Peyer's patch (tissue), 4 donors: ENCODE data around the gene MZB1. TPM values are rescaled to one million over a fixed set of nuclear protein-coding genes. Genes with fewer than 3 reads are reported as not detected.

Experiments
- DNase-seq, 3 donors: peaks; one replicate each; pipeline ENCODE4 v3.0.0-alpha.2; 2017 to 2019
- H3K27ac ChIP-seq, 4 donors: fragments of 200-600 bp; sonication (generic); one replicate each; pipeline ENCODE4 v1.5.1; 2016 to 2019
- H3K27me3 ChIP-seq, 2 donors: fragments of 200-600 bp; sonication (generic); one replicate each; pipeline ENCODE4 v1.5.1; 2019
- H3K36me3 ChIP-seq, 3 donors: fragments of 200-600 bp; sonication (generic); one replicate each; pipeline ENCODE4 v1.5.1; 2016 to 2019
- H3K4me1 ChIP-seq, 4 donors: fragments of 200-600 bp; sonication (generic); one replicate each; pipeline ENCODE4 v1.5.1; 2016 to 2019
- H3K4me3 ChIP-seq, 4 donors: fragments of 200-600 bp; sonication (generic); 1 replicate in 3 of 4; 2 replicates in 1 of 4; pipeline ENCODE4 v1.5.1; 2016 to 2019; ENCODE audit warnings: mild to moderate bottlenecking in 1 of 4
- H3K9me3 ChIP-seq, 4 donors: fragments of 200-600 bp; sonication (generic); one replicate each; pipeline ENCODE4 v1.5.1; 2016 to 2019; ENCODE audit warnings: mild to moderate bottlenecking in 1 of 4
- POLR2A ChIP-seq, 2 donors: fragments of 450-650 bp; IDR thresholded peaks; one replicate each; pipeline ENCODE4 v1.5.1; 2017; ENCODE audit warnings: antibody characterized with exemption in 2 of 2, mild to moderate bottlenecking in 2 of 2, moderate library complexity in 2 of 2
- total RNA-seq, 4 donors: library from RNA; depleted of rRNA; stranded (reverse); fragments of >200 nt; gene quantifications; one replicate each; pipeline ENCODE4 v1.1.0, GENCODE V29; 2016
- TF ChIP-seq, protein P1 (sequence below), 6 experiments: fragments of 450-650 bp in 4 of 6; fragments of 200-600 bp in 2 of 6; sonication (generic) in 1 of 6; IDR thresholded peaks; one replicate each; pipeline ENCODE4 v1.5.1; 2017 to 2019; ENCODE audit warnings: antibody characterized with exemption in 6 of 6, mild to moderate bottlenecking in 3 of 6, moderate library complexity in 1 of 6

MZB1 gene
- total RNA-seq, 4 donors from 2014 or later: 1.4 to 18.2 (median 4.4) TPM

GRCh38 chr5:139384591-139385051 lies 5.1 kb downstream of the MZB1 start:
- H3K27me3 ChIP-seq: no peaks in the 10 kb centered on the region
- TF ChIP-seq, protein P1, sequence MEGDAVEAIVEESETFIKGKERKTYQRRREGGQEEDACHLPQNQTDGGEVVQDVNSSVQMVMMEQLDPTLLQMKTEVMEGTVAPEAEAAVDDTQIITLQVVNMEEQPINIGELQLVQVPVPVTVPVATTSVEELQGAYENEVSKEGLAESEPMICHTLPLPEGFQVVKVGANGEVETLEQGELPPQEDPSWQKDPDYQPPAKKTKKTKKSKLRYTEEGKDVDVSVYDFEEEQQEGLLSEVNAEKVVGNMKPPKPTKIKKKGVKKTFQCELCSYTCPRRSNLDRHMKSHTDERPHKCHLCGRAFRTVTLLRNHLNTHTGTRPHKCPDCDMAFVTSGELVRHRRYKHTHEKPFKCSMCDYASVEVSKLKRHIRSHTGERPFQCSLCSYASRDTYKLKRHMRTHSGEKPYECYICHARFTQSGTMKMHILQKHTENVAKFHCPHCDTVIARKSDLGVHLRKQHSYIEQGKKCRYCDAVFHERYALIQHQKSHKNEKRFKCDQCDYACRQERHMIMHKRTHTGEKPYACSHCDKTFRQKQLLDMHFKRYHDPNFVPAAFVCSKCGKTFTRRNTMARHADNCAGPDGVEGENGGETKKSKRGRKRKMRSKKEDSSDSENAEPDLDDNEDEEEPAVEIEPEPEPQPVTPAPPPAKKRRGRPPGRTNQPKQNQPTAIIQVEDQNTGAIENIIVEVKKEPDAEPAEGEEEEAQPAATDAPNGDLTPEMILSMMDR (IDR thresholded peaks at IDR 0.05): no peak
- TF ChIP-seq POLR2A (IDR thresholded peaks at IDR 0.05): no peak
- H3K27ac ChIP-seq: peak overlapping the region; percentile 53 to 83 (median 70)
- H3K4me1 ChIP-seq: peaks cover 12 to 52% (median 22%) of the 10 kb centered on the region in 4 donors
- peak overlapping the region; percentile 1 to 47 (median 34) for H3K4me3 ChIP-seq
- DNase-seq: peak in 1 of 3 donors; percentile 44
- peaks cover 0 to 5% (median 0%) of the 10 kb centered on the region in 3 donors for H3K36me3 ChIP-seq
- H3K9me3 ChIP-seq: no peaks in the 10 kb centered on the region

GRCh38 chr5:139383993-139384590 lies 5.6 kb downstream of the MZB1 start:
- Histone ChIP-seq H3K36me3 (peaks cover 0 to 5% (median 0%) of the 10 kb centered on the region in 3 donors), H3K27me3 (no peaks in the 10 kb centered on the region), H3K27ac (peak overlapping the region; percentile 53 to 83 (median 70)), H3K9me3 (no peaks in the 10 kb centered on the region), H3K4me3 (peak overlapping the region in 1 of 4 donors; percentile 44), H3K4me1 (peaks cover 12 to 49% (median 22%) of the 10 kb centered on the region in 4 donors)
- peak in 1 of 3 donors; percentile 48 for DNase-seq
- TF ChIP-seq, protein P1 (IDR thresholded peaks at IDR 0.05): no peak
- TF ChIP-seq POLR2A (IDR thresholded peaks at IDR 0.05): no peak

DNA sequence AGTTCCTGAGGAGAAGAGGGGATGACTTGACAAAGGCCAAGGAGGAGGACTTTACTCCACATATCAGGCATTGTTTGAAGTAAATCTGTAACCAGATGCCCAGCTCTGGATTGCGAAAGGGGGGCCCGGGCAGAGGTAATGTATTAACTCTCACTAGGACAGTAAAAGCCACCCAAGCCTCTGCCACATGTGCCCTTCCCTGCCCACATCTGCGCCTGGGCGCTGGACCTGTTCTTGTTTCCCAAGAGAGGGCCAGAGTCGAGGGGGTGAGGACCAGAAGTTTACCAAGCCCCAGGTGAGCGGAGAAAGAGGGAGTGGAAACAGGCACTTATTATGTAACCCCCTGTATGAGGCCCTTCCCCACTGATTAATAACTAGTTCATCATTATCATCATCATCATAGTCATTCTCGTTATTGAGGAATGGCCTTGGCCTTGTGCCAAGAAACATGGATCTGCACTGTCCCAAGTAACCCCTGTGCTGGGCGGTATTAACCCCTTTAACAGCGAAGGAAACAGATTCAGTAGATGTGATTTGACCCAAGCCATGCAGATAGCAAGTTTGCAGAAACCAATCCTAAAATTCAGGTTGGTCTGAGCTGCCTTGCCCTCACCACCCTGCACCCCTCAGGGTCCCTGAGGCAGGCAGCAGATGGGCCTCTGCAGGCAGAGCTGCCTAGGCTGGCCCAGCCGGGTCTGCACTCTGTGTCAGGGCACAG lies 6.3 kb downstream of the MZB1 start, which contains the start of gene SLC23A1:
Gene SLC23A1, minus strand, starts transcription at position 23 of the 718 bp plus-strand sequence. CDS start 44 bp downstream, outside the sequence.
- peak within 1 kb of the TSS; percentile 53 to 83 (median 70) for H3K27ac ChIP-seq
- DNase-seq: peak in 2 of 3 donors; percentile 80 to 87
- peak within 1 kb of the TSS in 2 of 4 donors; percentile 42 to 44 for H3K4me3 ChIP-seq
- H3K36me3 ChIP-seq: peaks cover 0 to 7% (median 0%) of the 10 kb centered on the region in 3 donors
- no peaks in the 10 kb centered on the region for H3K9me3 ChIP-seq
- no peaks in the 10 kb centered on the region for H3K27me3 ChIP-seq
- peaks cover 12 to 42% (median 21%) of the 10 kb centered on the region in 4 donors for H3K4me1 ChIP-seq
- TF ChIP-seq POLR2A (IDR thresholded peaks at IDR 0.05): peak in 1 of 2 donors; percentile 52
- TF ChIP-seq, protein P1 (IDR thresholded peaks at IDR 0.05): no peak

GRCh38 chr5:139382807-139383206 lies 6.9 kb downstream of the MZB1 start:
- Histone ChIP-seq H3K27me3 (no peaks in the 10 kb centered on the region), H3K27ac (peak overlapping the region in 3 of 4 donors; percentile 53 to 83 (median 60)), H3K9me3 (no peaks in the 10 kb centered on the region), H3K36me3 (peaks cover 0 to 13% (median 0%) of the 10 kb centered on the region in 3 donors), H3K4me1 (peaks cover 12 to 38% (median 15%) of the 10 kb centered on the region in 4 donors), H3K4me3 (peak overlapping the region in 2 of 4 donors; percentile 42 to 44)
- DNase-seq: no peak
- TF ChIP-seq POLR2A (IDR thresholded peaks at IDR 0.05): no peak
- TF ChIP-seq, protein P1 (IDR thresholded peaks at IDR 0.05): no peak

- DNase-seq: peak in 1 of 3 donors; percentile 56
- peaks cover 0 to 18% (median 0%) of the 10 kb centered on the region in 3 donors for H3K36me3 ChIP-seq
- H3K27ac ChIP-seq: peak overlapping the region in 3 of 4 donors; percentile 53 to 83 (median 60)
- no peak for TF ChIP-seq POLR2A (IDR thresholded peaks at IDR 0.05)
- TF ChIP-seq, protein P1 (IDR thresholded peaks at IDR 0.05): no peak
- H3K9me3 ChIP-seq: no peaks in the 10 kb centered on the region
- peaks cover 11 to 35% (median 12%) of the 10 kb centered on the region in 4 donors for H3K4me1 ChIP-seq
- peak overlapping the region in 2 of 4 donors; percentile 42 to 44 for H3K4me3 ChIP-seq
- H3K27me3 ChIP-seq: no peaks in the 10 kb centered on the region
These were observed 7.6 kb downstream of the MZB1 start for GRCh38 chr5:139381837-139382761.
